Activated T-cell treated with anti-CD3 and anti-CD28 coated beads, Interleukin-2, amount 50 U/mL, for 24 hours (primary cell): ENCODE data around the gene LAMTOR4.

ENCODE experiments used
- DNase-seq: peaks from one replicate; pipeline ENCODE4 v3.0.0-alpha.2; 2020
- H3K27ac Mint-ChIP-seq: 2 replicates; pipeline ENCODE4 v1.8.0; 2020; ENCODE audit warnings: mild to moderate bottlenecking, mixed read lengths
- H3K27me3 Mint-ChIP-seq: 2 replicates; pipeline ENCODE4 v1.8.0; 2020; ENCODE audit warnings: mixed read lengths
- H3K36me3 Mint-ChIP-seq: 2 replicates; pipeline ENCODE4 v1.8.0; 2020; ENCODE audit warnings: low read depth, mixed read lengths
- H3K4me1 Mint-ChIP-seq: 2 replicates; pipeline ENCODE4 v1.8.0; 2020; ENCODE audit warnings: low read depth, mixed read lengths
- H3K4me3 Mint-ChIP-seq: 2 replicates; pipeline ENCODE4 v1.8.0; 2020; ENCODE audit warnings: mild to moderate bottlenecking, moderate library complexity, mixed read lengths
- H3K9me3 Mint-ChIP-seq: 2 replicates; pipeline ENCODE4 v1.8.0; 2020; ENCODE audit warnings: mixed read lengths

Gene LAMTOR4

GRCh38 chr7:100155553-100156317, 7.0 kb downstream of the LAMTOR4 start:
- Mint-ChIP-seq H3K4me3 (no peak overlapping the region), H3K27ac (peak overlapping the region; percentile 81), H3K9me3 (no peaks in the 10 kb centered on the region), H3K4me1 (peaks cover 59% of the 10 kb centered on the region), H3K27me3 (no peaks in the 10 kb centered on the region), H3K36me3 (peaks cover 69% of the 10 kb centered on the region)
- DNase-seq: no peak

DNA sequence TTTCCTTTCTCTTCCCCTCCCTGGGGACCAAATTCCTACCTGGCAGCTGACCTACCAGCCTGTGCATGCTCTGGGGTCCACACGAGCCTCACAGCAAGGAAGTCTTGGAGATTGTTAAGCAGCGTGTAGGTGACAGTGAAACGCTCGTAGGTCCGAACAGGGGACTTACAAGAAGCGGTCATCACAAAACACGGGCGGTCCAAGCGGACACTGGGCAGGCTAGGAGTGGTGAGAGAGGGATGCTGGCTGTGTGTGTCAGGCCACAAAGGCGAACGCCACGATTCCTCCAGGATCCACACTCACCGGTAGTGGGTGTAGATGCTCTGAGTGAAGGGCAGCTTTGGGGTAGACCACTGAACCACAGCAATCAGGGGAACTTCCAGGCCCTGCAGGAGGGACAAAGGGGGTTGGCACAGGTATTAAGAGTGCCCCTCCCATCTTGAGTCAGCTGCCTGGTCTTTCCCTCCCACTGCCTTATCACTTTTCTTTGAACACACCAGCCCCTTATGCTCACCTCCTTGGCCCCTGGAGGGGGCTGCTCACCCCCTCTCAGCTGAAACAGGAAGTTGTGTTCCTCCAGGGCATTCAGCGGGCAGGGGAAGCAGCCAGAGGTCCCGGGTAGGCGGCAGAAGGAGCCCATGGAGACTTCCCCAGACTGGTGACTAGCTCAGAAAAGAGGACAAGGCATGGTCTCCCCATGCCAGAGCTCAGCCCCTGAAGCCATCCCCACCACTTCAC, 7.8 kb downstream of the LAMTOR4 start:
- Mint-ChIP-seq H3K4me3 (peak overlapping the region; percentile 82), H3K27me3 (no peaks in the 10 kb centered on the region), H3K27ac (peak overlapping the region; percentile 81), H3K4me1 (peaks cover 59% of the 10 kb centered on the region), H3K36me3 (peaks cover 66% of the 10 kb centered on the region), H3K9me3 (no peaks in the 10 kb centered on the region)
- DNase-seq: no peak

GRCh38 chr7:100157069-100157333, 8.3 kb downstream of the LAMTOR4 start:
- no peaks in the 10 kb centered on the region for H3K9me3 Mint-ChIP-seq
- no peak for DNase-seq
- no peaks in the 10 kb centered on the region for H3K27me3 Mint-ChIP-seq
- peaks cover 61% of the 10 kb centered on the region for H3K36me3 Mint-ChIP-seq
- peak overlapping the region; percentile 82 for H3K4me3 Mint-ChIP-seq
- H3K4me1 Mint-ChIP-seq: peaks cover 56% of the 10 kb centered on the region
- peak overlapping the region; percentile 81 for H3K27ac Mint-ChIP-seq

DNA sequence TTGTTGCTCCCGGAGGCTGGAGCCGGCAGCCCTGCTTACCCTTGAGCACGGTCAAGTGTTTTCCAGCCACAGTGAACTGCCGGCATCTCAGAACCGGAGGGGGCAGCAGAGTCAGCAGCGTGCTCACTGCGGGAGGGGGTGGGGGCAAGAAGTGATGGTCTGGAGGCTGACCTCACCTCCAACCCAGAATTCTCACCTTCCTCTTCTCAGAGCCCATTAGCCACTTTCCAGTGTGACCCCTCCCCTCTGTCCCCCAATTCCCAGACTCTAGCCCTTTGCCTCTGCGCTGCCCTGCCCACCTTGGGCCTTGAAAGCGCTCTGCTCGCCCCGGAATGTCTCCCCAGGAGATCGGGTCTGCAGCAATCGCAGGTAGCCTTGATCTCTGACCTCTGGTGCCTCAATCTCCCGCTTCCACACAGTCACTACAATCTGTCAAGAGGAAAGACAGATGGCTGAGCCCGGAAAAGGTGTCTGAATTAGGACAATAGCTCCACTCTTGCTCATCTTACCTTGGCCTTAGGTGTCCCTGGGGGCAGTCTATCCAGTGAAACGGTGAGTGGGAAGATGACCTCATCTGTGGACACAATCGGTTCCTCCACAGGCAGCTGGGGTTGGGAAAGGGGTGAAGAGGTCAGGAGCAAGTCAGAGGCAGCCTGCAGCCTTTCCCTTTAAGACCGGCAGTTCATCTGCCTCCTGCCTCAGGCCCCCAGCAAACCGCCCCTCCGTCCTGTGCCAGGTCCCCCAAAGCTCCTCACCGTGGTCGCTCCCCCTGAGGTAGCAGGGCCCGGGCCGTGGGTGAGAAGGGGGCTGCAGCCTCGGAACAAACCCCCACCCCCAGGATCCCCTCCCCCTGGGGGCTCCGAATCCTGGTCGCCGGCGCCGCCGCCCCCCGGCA, 8.9 kb downstream of the LAMTOR4 start:
- DNase-seq: no peak
- Mint-ChIP-seq H3K9me3 (no peaks in the 10 kb centered on the region), H3K27ac (peak overlapping the region; percentile 81), H3K4me3 (peak overlapping the region; percentile 82), H3K27me3 (no peaks in the 10 kb centered on the region), H3K4me1 (peaks cover 52% of the 10 kb centered on the region), H3K36me3 (peaks cover 56% of the 10 kb centered on the region)

DNA sequence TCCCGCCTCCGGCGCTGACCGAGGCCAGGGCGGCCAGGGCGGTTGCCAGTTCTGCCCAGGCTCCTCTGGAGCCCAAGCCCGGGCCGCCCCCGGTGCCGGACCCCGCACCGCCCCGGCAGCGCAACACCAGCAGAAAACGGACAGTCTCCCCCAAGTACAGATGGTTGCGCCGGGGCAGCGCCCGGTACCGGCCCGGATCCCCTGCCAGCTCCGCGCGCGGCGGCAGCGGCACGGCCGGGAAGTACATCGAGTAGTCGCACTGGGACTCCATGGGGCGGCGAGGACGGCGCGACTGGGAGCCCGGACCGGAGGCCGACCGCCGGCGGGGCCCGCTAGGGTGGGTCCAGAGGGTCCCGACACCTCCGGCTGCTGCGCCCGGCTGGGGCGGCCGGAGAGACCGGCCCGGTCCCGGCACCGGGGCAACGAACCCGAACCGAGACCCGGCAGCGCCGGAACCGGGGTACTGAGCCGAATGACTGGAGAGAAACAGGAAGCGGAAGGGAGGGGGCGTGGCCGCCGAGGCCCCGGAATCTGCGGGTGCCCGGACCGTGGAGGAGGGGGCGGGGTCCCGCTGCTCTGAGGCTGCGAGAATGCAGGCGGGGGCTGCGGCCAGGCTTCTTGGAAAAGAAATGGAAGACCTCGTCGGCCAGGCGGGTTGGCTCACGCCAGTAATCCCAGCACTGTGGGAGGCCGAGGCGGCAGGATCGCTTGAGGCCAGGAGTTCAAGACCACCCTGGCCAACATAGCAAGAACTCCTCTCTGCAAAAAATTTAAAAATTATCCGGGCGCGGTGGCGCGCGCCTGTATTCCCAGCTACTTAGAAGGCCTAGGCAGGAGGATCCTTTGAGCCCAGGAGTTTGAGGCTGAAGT, 9.7 kb downstream of the LAMTOR4 start, which contains the start of gene TRAPPC14:
TSS of gene TRAPPC14 (minus strand) at position 495 of the 870 bp plus-strand sequence. CDS start at position 271, 224 bp downstream.
- DNase-seq: peak; percentile 96
- Mint-ChIP-seq H3K4me3 (peak within 1 kb of the TSS; percentile 82), H3K27ac (peak within 1 kb of the TSS; percentile 90), H3K9me3 (no peaks in the 10 kb centered on the region), H3K36me3 (peaks cover 47% of the 10 kb centered on the region), H3K4me1 (peaks cover 57% of the 10 kb centered on the region), H3K27me3 (no peaks in the 10 kb centered on the region)

- H3K4me1 Mint-ChIP-seq: peaks cover 58% of the 10 kb centered on the region
- no peaks in the 10 kb centered on the region for H3K27me3 Mint-ChIP-seq
- H3K27ac Mint-ChIP-seq: peak overlapping the region; percentile 90
- peak overlapping the region; percentile 82 for H3K4me3 Mint-ChIP-seq
- DNase-seq: no peak
- H3K9me3 Mint-ChIP-seq: no peaks in the 10 kb centered on the region
- peaks cover 40% of the 10 kb centered on the region for H3K36me3 Mint-ChIP-seq
These were observed 10.4 kb downstream of the LAMTOR4 start for GRCh38 chr7:100159099-100159623.

- Mint-ChIP-seq H3K27me3 (no peaks in the 10 kb centered on the region), H3K4me1 (peaks cover 57% of the 10 kb centered on the region), H3K4me3 (peak overlapping the region; percentile 82), H3K9me3 (no peaks in the 10 kb centered on the region), H3K36me3 (peaks cover 32% of the 10 kb centered on the region), H3K27ac (peak overlapping the region; percentile 31)
- DNase-seq: no peak
These were observed 11.3 kb downstream of the LAMTOR4 start for GRCh38 chr7:100160067-100160466.

DNA sequence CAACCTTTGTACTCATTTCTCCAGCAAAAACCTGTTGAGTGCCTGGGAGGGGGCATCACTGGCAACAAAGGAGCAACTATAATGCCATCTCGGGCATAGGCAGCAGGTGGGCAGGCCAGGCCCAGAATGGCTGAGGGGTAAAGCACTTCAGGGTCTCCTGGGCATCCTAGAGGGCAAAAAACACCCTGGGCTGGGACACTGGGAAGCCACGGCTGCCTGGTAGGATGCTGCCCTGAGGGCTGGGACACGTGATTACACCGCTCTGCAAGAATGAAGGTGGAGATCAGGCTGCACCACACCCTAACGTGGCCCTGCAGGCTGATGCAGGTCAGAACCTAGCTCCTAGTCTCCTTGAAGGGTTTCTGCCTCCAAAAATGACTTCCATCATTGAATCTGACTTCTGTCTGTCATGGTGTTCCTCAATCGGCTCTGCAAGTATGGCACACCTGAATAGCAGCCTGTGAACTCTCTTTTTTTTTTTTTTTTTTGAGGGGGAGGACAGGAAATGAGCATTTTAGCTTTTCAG, 14.4 kb downstream of the LAMTOR4 start:
- peak; percentile 58 for DNase-seq
- Mint-ChIP-seq H3K9me3 (no peaks in the 10 kb centered on the region), H3K4me3 (no peak overlapping the region)

GRCh38 chr7:100163871-100164270, 15.2 kb downstream of the LAMTOR4 start:
- H3K27ac Mint-ChIP-seq: peak overlapping the region; percentile 50
- H3K36me3 Mint-ChIP-seq: peaks cover 2% of the 10 kb centered on the region
- no peak for DNase-seq
- H3K27me3 Mint-ChIP-seq: no peaks in the 10 kb centered on the region
- no peaks in the 10 kb centered on the region for H3K9me3 Mint-ChIP-seq
- H3K4me3 Mint-ChIP-seq: no peak overlapping the region
- H3K4me1 Mint-ChIP-seq: peaks cover 62% of the 10 kb centered on the region

More for the DNA sequence above, 14.4 kb downstream of the LAMTOR4 start:
- peaks cover 57% of the 10 kb centered on the region for H3K4me1 Mint-ChIP-seq
- H3K27me3 Mint-ChIP-seq: no peaks in the 10 kb centered on the region
- peaks cover 5% of the 10 kb centered on the region for H3K36me3 Mint-ChIP-seq
- H3K27ac Mint-ChIP-seq: peak overlapping the region; percentile 42

GRCh38 chr7:100166317-100166940, 17.7 kb downstream of the LAMTOR4 start:
- Mint-ChIP-seq H3K36me3 (no peaks in the 10 kb centered on the region), H3K27me3 (peaks cover 2% of the 10 kb centered on the region), H3K9me3 (no peaks in the 10 kb centered on the region), H3K4me3 (peak overlapping the region; percentile 72), H3K4me1 (peaks cover 77% of the 10 kb centered on the region), H3K27ac (peak overlapping the region; percentile 88)
- DNase-seq: peak; percentile 58

DNA sequence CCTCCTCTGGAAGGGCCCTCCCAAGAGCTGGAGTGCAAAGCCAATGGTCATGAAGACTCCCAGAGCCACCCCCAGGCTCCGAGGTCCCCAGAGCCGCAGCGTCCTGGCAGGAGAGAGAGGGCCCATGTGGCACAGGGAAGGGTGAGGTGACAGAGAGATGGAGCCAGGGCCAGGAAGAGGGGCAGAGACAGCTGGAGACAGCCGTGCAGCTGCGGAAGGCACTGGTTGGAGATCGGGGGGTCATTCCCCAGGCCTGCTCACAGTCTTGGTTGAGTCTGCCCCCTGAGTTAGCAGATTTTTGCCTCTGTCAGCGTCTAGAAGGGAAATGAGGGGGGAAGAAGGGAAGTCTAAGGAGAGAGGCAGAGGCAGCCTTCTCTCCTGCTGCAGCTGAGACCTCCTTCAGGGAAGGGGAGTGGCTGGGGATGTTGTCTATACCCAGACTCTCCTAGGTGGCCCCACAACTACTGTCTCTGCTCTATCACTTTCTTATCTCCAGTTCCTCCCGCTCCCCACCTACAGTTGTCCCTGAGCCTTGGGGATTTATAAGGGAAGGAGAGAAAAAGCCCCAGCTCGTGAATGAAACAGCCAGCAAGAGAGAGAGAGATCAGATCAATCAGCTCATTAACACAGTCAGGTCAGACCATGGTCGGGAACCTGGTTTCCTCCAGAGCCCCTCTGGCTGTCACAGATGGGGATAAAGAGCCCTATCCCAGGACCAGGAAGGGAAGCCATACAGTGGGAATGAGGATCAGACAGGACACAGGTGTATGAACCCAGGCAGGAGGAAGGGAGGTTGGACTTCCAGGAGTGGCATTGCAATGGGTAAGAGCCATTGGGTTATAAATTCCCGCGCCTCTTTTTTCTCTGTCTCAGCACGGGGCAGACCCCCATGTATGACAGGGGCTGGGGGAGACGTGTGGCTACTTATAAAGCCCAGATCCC, 18.5 kb downstream of the LAMTOR4 start:
- Mint-ChIP-seq H3K4me1 (peaks cover 79% of the 10 kb centered on the region), H3K36me3 (no peaks in the 10 kb centered on the region), H3K4me3 (peak overlapping the region; percentile 72), H3K9me3 (no peaks in the 10 kb centered on the region), H3K27ac (peak overlapping the region; percentile 88), H3K27me3 (peaks cover 2% of the 10 kb centered on the region)
- DNase-seq: no peak

GRCh38 chr7:100167912-100168323, 19.2 kb downstream of the LAMTOR4 start:
- Mint-ChIP-seq H3K27me3 (peaks cover 2% of the 10 kb centered on the region), H3K9me3 (no peaks in the 10 kb centered on the region), H3K4me3 (peak overlapping the region; percentile 72), H3K27ac (peak overlapping the region; percentile 79), H3K36me3 (no peaks in the 10 kb centered on the region), H3K4me1 (peaks cover 76% of the 10 kb centered on the region)
- no peak for DNase-seq
